Measurements from ENCODE around the gene MRPS5. TPM values are rescaled to one million over a fixed set of nuclear protein-coding genes. Genes with fewer than 3 reads are reported as not detected.
"Not testable (repeated sequence)": the region's sequence is repeated elsewhere in the genome, so short reads cannot be mapped to it uniquely, and the experiment has no call there.

Gene MRPS5
- polyA plus RNA-seq, 4 donors, result 64.5 to 94.9 (median 80.7) TPM

GRCh38 chr2:95048825-95049682, 72.6 kb downstream of the MRPS5 start:
- no peak for DNase-seq (ENCODE audit: low read depth in 4 of 4, low spot score in 2 of 4)

- no peak for DNase-seq (ENCODE audit: low read depth in 4 of 4, low spot score in 2 of 4)
Observed at GRCh38 chr2:95047629-95048510, 73.7 kb downstream of the MRPS5 start.

GRCh38 chr2:95046371-95047112, 75.1 kb downstream of the MRPS5 start:
- no peak for DNase-seq (ENCODE audit: low read depth in 4 of 4, low spot score in 2 of 4)

- DNase-seq (ENCODE audit: low read depth in 4 of 4, low spot score in 2 of 4), result no peak
Observed at GRCh38 chr2:95044601-95045000, 77.0 kb downstream of the MRPS5 start.

- no peak for DNase-seq (ENCODE audit: low read depth in 4 of 4, low spot score in 2 of 4)
Observed at GRCh38 chr2:95043300-95044093, 78.1 kb downstream of the MRPS5 start.

- DNase-seq (ENCODE audit: low read depth in 4 of 4, low spot score in 2 of 4), result no peak
Observed at GRCh38 chr2:95042472-95043271, 78.9 kb downstream of the MRPS5 start.

- no peak for DNase-seq (ENCODE audit: low read depth in 4 of 4, low spot score in 2 of 4)
Observed at GRCh38 chr2:95041824-95042442, 79.7 kb downstream of the MRPS5 start.

- DNase-seq (ENCODE audit: low read depth in 4 of 4, low spot score in 2 of 4), result no peak
Observed at GRCh38 chr2:95041060-95041823, 80.4 kb downstream of the MRPS5 start.

GRCh38 chr2:95040426-95040825, 81.2 kb downstream of the MRPS5 start:
- no peak for DNase-seq (ENCODE audit: low read depth in 4 of 4, low spot score in 2 of 4)

GRCh38 chr2:95039978-95040377, 81.6 kb downstream of the MRPS5 start:
- no peak for DNase-seq (ENCODE audit: low read depth in 4 of 4, low spot score in 2 of 4)

- no peak for DNase-seq (ENCODE audit: low read depth in 4 of 4, low spot score in 2 of 4)
Observed at GRCh38 chr2:95039363-95039762, 82.2 kb downstream of the MRPS5 start.

GRCh38 chr2:95038635-95039298, 82.8 kb downstream of the MRPS5 start:
- DNase-seq (ENCODE audit: low read depth in 4 of 4, low spot score in 2 of 4), result no peak

GRCh38 chr2:95037841-95038585, 83.6 kb downstream of the MRPS5 start:
- DNase-seq (ENCODE audit: low read depth in 4 of 4, low spot score in 2 of 4), result not testable (repeated sequence)

GRCh38 chr2:95037384-95037839, 84.2 kb downstream of the MRPS5 start:
- no peak for DNase-seq (ENCODE audit: low read depth in 4 of 4, low spot score in 2 of 4)

GRCh38 chr2:95036596-95037383, 84.8 kb downstream of the MRPS5 start:
- no peak for DNase-seq (ENCODE audit: low read depth in 4 of 4, low spot score in 2 of 4)
